HK-2 (cell line): ENCODE measurements around the gene CLMN.

Experiments used
- DNase-seq: peaks from one replicate; pipeline ENCODE4 v3.0.0-alpha.2; 2018; ENCODE audit not compliant: unreplicated experiment

CLMN gene

DNA sequence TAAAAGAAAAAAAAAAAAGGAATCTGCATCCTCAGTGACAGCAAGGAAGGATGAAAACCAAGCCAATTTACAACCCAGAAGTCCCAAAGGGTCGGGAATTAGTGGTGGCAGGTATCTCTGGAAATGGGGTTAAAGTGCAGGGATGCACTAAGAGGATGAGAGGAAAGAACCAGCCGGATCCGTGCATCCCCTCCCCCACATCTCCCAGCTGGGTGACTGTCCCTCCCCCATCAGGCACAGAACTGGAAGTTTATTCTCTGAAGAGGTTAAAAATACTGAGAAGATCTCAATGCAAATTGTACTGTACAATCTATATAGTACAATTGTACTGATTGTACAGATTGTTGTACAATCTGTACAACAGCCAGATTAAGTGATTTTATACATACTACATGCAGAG lies 15.4 kb downstream of the CLMN start:
- DNase-seq: no peak

DNA sequence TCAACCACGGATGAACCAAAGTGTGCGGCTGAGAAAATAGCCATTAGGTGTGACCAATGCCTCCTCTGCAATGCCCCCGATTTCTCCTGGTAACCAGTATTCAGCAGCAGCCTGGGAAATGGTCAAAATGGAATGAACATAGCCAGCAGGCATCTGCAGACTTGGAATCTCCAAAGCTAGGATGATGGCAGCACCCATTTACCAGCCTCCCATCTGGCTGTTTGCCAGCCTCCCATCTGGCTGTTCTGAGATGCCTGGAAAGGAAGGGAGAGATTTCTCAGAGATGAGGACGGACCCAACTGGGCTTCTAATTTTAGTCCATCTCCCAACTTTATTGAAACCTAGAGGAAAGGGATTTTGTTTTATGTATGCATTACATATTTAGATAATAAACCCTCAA lies 16.2 kb downstream of the CLMN start:
- DNase-seq: no peak

- DNase-seq: no peak
These were observed 16.8 kb downstream of the CLMN start for GRCh38 chr14:95302667-95303506.

DNA sequence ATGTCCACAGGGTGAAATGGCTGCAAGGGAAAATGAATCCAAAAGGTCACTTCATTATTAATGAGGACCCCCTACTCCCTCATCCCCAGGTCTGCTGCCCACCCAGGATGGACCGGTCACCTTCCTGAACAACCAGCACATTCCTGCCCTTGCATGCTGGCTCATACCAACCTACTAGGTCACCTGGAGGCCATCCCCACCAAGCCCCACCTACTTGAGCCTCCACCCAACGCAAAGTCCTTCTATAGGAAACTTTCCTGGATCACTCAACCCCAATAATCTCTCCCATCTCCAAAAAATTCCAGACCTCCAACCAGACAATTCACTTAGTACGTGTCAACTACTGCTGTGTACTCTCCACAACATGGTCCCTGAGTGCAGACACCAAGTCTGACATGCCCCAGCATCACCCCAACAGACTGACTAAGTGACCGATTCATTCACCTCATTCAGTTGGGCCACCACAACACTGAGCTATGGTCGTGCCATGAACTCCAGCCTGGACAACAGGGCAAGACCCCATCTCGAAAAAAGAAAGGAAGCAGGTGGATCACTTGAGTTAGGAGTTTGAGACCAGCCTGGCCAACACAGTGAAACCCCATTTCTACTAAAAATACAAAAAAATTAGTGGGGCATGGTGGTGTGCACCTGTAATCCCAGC lies 18.1 kb downstream of the CLMN start:
- DNase-seq: no peak

- no peak for DNase-seq
These were observed 18.8 kb downstream of the CLMN start for GRCh38 chr14:95300697-95301526.

- no peak for DNase-seq
These were observed 19.6 kb downstream of the CLMN start for GRCh38 chr14:95300002-95300696.

GRCh38 chr14:95299271-95299670 lies 20.4 kb downstream of the CLMN start:
- DNase-seq: no peak

DNA sequence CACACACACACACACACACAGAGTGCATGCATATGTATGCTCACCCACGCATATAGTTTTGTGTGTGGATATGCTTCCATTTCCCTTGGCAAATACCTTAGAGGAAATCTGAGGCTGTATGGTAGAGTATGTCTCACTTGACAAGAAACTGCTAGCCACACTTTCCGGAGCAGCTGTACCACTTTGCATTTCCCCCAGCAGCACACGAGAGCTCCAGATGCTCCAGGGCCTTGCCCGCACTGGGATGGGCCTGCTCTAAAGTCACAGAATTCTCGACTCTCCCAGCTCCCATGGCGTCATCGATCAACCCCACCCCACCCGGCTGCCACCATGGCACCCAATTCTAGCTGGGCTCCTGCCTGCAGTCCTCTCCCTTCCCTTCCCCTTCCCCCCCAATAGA lies 21.9 kb downstream of the CLMN start:
- DNase-seq: no peak

DNA sequence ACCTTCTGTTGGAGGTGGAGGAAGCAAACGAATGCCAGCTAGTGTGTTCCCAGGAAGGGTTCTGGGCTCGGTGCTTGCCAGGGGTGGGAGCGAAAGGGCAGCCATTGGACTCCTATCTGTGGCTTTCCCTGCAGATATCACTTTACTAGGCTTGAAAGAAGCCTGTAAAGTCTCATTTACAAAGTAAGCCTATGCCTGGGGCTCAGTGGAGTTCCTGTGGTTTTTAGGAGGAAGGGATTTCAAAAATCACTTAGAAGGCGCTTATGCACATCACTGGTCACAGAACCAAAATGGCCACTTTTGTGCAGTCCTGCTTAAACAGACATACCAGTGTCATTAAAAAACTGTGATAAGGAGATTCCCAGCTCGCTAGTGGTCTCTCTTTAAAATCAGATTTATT lies 22.7 kb downstream of the CLMN start:
- DNase-seq: no peak

GRCh38 chr14:95295600-95296376 lies 23.9 kb downstream of the CLMN start:
- DNase-seq: no peak

GRCh38 chr14:95294834-95295599 lies 24.7 kb downstream of the CLMN start:
- no peak for DNase-seq

- DNase-seq: no peak
These were observed 25.4 kb downstream of the CLMN start for GRCh38 chr14:95294320-95294719.

DNA sequence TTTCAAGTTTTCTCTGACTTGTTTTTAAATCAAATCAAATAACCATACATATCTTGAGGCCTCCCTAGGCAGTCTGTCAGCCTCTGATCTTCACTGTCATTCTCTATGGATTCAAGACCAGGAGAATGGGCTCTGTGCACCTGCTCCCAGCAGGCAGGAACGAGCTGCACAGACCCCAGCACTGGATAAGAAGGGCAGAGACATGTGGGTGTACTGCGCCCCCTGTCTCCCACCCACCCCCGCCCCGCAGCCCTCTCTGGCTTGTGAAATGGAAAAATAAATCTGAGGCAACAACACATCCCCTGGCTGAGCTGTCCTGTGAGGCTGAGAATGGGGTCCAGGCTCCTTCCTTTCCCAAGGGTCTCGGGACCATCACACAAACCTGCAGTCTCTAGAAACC lies 26.3 kb downstream of the CLMN start:
- DNase-seq: no peak

DNA sequence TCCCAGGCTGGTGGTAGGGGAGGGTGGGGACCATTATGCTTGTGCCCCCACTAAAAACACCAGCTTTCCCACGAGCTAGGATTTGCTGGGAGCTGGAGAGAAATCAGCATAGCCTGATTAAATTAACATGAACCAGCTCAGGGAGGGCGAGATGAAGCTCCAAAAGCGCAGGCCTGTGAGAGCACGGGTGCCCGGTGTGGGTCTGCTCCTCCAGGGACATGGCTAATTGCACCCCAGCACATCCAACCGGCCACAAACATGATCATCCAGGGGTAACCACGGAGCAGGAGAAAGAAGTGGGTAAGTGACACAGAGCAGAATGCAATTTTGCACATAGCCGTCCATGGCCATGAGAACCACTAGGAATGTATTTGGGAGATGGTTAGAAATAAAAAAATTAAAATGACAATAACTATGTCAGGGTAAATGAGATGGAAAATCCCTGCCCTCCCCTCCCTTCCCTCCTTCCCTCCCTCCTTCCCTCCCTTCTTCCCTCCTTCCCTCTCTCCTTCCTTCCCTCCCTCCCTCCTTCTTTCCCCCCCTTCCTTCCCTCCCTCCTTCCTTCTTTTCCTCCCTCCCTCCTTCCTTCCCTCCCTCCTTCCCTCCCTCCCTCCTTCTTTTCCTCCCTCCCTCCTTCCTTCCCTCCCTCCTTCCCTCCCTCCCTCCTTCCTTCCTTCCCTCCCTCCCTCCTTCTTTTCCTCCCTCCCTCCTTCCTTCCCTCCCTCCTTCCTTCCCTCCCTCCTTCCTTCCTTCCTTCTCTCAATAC lies 26.9 kb downstream of the CLMN start:
- no peak for DNase-seq

DNA sequence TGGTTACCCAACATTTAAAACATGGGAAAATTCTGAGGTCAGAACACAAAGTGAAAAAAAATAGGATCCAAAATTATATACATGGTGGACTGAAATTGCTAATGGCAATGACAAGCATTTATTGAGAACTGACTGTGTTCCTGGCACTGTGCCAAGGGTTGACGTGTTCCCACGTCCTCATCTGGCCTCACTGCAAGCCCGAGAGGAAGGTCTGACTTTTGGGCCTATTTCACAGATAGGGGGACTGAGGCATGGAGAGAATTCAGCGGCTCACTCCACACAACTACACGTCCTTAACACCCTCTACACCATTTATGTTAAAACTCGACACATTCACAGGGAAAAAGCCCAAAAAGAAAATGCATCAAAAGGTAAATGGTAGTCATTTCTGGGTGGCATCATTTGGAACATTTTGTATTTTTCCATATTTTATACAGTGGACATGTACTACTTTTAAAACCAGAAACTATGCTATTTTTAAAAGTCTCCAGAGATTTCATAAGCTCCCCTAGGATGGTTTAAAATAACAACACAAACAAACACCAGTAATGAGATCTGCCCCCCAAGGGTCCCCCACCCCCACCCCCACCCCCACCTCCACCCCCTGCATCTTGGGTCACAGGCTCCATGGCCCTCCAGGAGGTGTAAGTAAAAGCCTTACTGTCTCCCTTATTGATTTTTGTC lies 27.7 kb downstream of the CLMN start:
- no peak for DNase-seq

DNA sequence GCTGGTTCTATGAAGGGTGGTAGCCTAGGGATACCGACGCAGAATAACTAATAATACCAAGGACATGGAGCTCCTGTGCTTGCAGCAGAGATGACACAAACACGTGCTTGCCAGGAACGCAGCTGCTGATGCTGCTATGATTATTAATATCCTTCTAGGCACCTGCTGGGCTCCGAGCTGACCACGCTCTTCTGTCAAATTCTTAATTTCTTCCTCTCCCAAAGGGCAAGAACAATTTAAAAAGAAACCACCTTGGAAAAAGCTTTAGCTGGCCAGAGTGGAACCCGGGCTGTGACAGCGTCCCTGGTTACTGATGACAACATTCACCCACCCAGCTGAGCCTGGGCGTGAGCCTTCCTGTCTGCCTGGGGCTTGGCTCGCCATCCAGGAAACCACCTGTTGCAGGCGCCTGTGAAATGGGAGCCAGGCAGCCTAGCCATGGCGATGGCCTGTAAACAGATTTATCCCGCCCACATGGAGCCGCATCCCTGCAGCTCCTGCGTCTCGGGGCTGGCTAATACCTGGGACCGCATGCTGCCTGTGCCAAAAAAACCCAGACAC lies 28.8 kb downstream of the CLMN start:
- no peak for DNase-seq

DNA sequence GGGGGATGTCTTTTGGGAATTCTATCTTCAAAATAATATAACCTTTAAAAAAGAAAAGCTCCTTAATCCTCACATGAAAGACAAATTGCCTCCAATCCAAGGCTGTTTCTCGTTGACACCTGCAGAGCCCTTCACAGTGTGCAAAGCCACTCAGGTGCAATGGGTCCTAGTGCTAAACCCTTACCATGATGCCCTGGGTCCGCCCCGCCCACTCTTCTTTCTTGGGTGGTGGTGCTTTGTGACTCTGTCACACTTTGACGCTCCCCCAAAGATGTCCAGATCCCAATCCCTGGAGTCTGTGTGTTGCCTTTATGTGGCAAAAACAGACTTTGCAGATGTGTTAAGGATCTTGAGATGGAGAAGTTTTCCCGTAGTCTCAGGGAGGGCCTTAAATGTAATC lies 29.7 kb downstream of the CLMN start:
- no peak for DNase-seq

DNA sequence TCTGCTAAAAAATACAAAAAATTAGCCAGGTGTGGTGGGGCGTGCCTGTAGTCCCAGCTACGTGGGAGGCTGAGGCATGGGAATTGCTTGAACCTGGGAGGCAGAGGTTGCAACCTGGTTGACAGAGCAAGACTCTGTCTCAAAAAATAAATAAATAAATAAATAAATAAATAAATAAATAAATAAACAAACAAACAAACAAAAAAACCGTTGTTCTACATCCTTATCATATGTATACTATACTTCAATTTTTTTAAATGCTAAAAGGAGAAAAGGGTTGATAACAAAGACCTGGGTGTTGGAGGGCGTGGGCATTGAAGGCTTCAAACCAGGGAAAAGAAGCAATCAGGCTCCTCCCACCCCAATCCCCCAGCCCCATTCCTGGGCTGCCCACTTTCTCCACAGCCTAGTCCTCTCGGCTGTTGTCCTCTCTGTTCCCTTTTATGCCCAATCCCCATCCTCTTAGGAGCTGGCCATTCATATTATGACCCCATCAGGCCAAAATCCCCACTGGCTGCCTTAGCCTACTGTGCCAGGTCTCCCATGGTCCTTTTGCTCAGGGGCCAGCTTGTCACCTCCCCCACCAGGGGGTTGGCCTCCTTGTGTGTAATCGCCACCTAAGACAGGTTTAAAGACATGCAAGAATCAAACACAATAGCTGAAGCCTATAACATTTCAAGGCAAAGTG lies 30.2 kb downstream of the CLMN start:
- no peak for DNase-seq
